Measurements from ENCODE around the gene HELT. TPM values are rescaled to one million over a fixed set of nuclear protein-coding genes. Genes with fewer than 3 reads are reported as not detected.

Gene HELT
- total and polyA plus RNA-seq, 4 donors = 0.09 to 2.5 (median 0.53) TPM; not detected in 1

- WGBS, 2 donors = 97 to 98% methylated on average over 14 of the region's 14 CpGs
- Histone ChIP-seq H3K9me3 (ENCODE audit: control insufficient read depth in 4 of 4, insufficient read depth in 3 of 4, low read length in 3 of 4) (peaks cover 0 to 3% (median 0%) of the 10 kb centered on the region in 4 donors), H3K36me3 (ENCODE audit: control insufficient read depth in 4 of 4, insufficient read depth in 4 of 4, low read length in 4 of 4) (no peaks in the 10 kb centered on the region), H3K4me1 (ENCODE audit: control insufficient read depth in 5 of 5, insufficient read depth in 5 of 5, low read length in 5 of 5) (no peaks in the 10 kb centered on the region), H3K27ac (ENCODE audit: low read depth in 1 of 2, low read length in 1 of 2) (no peak overlapping the region), H3K9ac (ENCODE audit: insufficient read depth in 1 of 2, low read length in 2 of 2) (no peak overlapping the region), H3K4me3 (no peak overlapping the region), H3K27me3 (ENCODE audit: control insufficient read depth in 3 of 3, insufficient read depth in 3 of 3, low read length in 2 of 3) (peaks cover 0 to 7% (median 6%) of the 10 kb centered on the region in 3 donors)
- DNase-seq (no peak), ATAC-seq (ENCODE audit: insufficient read depth, low FRiP score) (no peak)
- TF ChIP-seq, protein P1, sequence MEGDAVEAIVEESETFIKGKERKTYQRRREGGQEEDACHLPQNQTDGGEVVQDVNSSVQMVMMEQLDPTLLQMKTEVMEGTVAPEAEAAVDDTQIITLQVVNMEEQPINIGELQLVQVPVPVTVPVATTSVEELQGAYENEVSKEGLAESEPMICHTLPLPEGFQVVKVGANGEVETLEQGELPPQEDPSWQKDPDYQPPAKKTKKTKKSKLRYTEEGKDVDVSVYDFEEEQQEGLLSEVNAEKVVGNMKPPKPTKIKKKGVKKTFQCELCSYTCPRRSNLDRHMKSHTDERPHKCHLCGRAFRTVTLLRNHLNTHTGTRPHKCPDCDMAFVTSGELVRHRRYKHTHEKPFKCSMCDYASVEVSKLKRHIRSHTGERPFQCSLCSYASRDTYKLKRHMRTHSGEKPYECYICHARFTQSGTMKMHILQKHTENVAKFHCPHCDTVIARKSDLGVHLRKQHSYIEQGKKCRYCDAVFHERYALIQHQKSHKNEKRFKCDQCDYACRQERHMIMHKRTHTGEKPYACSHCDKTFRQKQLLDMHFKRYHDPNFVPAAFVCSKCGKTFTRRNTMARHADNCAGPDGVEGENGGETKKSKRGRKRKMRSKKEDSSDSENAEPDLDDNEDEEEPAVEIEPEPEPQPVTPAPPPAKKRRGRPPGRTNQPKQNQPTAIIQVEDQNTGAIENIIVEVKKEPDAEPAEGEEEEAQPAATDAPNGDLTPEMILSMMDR (IDR thresholded peaks at IDR 0.05; ENCODE audit: control extremely low read depth, extremely low read depth) = no peak
These were observed 35.5 kb downstream of the HELT start for GRCh38 chr4:185053746-185054145.

GRCh38 chr4:185054272-185054671 is 36.0 kb downstream of the HELT start:
- DNase-seq = no peak
- Histone ChIP-seq H3K4me3 (no peak overlapping the region), H3K9me3 (ENCODE audit: control insufficient read depth in 4 of 4, insufficient read depth in 3 of 4, low read length in 3 of 4) (peaks cover 0 to 3% (median 0%) of the 10 kb centered on the region in 4 donors), H3K36me3 (ENCODE audit: control insufficient read depth in 4 of 4, insufficient read depth in 4 of 4, low read length in 4 of 4) (no peaks in the 10 kb centered on the region), H3K9ac (ENCODE audit: insufficient read depth in 1 of 2, low read length in 2 of 2) (no peak overlapping the region), H3K27me3 (ENCODE audit: control insufficient read depth in 3 of 3, insufficient read depth in 3 of 3, low read length in 2 of 3) (peaks cover 0 to 7% (median 6%) of the 10 kb centered on the region in 3 donors), H3K27ac (ENCODE audit: low read depth in 1 of 2, low read length in 1 of 2) (no peak overlapping the region), H3K4me1 (ENCODE audit: control insufficient read depth in 5 of 5, insufficient read depth in 5 of 5, low read length in 5 of 5) (no peaks in the 10 kb centered on the region)
- TF ChIP-seq, protein P1 (IDR thresholded peaks at IDR 0.05; ENCODE audit: control extremely low read depth, extremely low read depth) = no peak
- 87 to 89% methylated on average over 5 of the region's 5 CpGs for WGBS, 2 donors
- ATAC-seq (ENCODE audit: insufficient read depth, low FRiP score) = no peak

GRCh38 chr4:185054886-185055285 is 36.6 kb downstream of the HELT start:
- WGBS, 2 donors = 76 to 79% methylated on average over 7 of the region's 7 CpGs
- ATAC-seq (ENCODE audit: insufficient read depth, low FRiP score) = no peak
- TF ChIP-seq, protein P1 (IDR thresholded peaks at IDR 0.05; ENCODE audit: control extremely low read depth, extremely low read depth) = no peak

DNA sequence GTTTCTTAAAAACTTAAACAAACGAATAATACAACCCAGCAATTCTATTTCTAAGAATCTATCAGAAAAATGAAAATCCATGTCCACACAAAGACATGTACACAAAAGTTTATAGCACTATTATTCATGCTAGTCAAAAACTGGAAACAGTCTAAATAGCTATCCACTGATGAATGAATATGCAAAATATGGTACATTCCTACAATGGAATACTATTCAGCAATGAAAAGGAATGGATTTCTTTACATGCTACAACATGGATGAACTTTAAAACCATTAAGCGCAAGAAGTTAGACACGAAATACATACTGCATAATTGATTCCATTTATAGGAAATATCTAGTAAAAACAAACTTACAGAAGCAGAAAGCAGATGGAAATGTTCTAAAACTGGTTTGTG is 43.3 kb downstream of the HELT start:
- no peak for ATAC-seq (ENCODE audit: insufficient read depth, low FRiP score)
- no peaks in the 10 kb centered on the region for H3K36me3 ChIP-seq (ENCODE audit: control insufficient read depth in 4 of 4, insufficient read depth in 4 of 4, low read length in 4 of 4)
- H3K9ac ChIP-seq (ENCODE audit: insufficient read depth in 1 of 2, low read length in 2 of 2) = no peak overlapping the region
- WGBS, 2 donors = 75 to 88% methylated on average over 3 of the region's 3 CpGs
- H3K4me3 ChIP-seq = no peak overlapping the region
- no peak for DNase-seq
- H3K27ac ChIP-seq (ENCODE audit: low read depth in 1 of 2, low read length in 1 of 2) = no peak overlapping the region
- no peaks in the 10 kb centered on the region for H3K27me3 ChIP-seq (ENCODE audit: control insufficient read depth in 3 of 3, insufficient read depth in 3 of 3, low read length in 2 of 3)
- TF ChIP-seq, protein P1 (IDR thresholded peaks at IDR 0.05; ENCODE audit: control extremely low read depth, extremely low read depth) = no peak
- no peaks in the 10 kb centered on the region for H3K4me1 ChIP-seq (ENCODE audit: control insufficient read depth in 5 of 5, insufficient read depth in 5 of 5, low read length in 5 of 5)
- peaks cover 0 to 3% (median 0%) of the 10 kb centered on the region in 4 donors for H3K9me3 ChIP-seq (ENCODE audit: control insufficient read depth in 4 of 4, insufficient read depth in 3 of 4, low read length in 3 of 4)

More at GRCh38 chr4:185054886-185055285, 36.6 kb downstream of the HELT start:
- DNase-seq = no peak
- H3K9ac ChIP-seq (ENCODE audit: insufficient read depth in 1 of 2, low read length in 2 of 2) = no peak overlapping the region
- no peak overlapping the region for H3K27ac ChIP-seq (ENCODE audit: low read depth in 1 of 2, low read length in 1 of 2)
- peaks cover 0 to 7% (median 6%) of the 10 kb centered on the region in 3 donors for H3K27me3 ChIP-seq (ENCODE audit: control insufficient read depth in 3 of 3, insufficient read depth in 3 of 3, low read length in 2 of 3)
- no peak overlapping the region for H3K4me3 ChIP-seq
- no peaks in the 10 kb centered on the region for H3K36me3 ChIP-seq (ENCODE audit: control insufficient read depth in 4 of 4, insufficient read depth in 4 of 4, low read length in 4 of 4)
- H3K4me1 ChIP-seq (ENCODE audit: control insufficient read depth in 5 of 5, insufficient read depth in 5 of 5, low read length in 5 of 5) = no peaks in the 10 kb centered on the region
- H3K9me3 ChIP-seq (ENCODE audit: control insufficient read depth in 4 of 4, insufficient read depth in 3 of 4, low read length in 3 of 4) = peaks cover 0 to 3% (median 0%) of the 10 kb centered on the region in 4 donors
